GM20431 (cell line): ENCODE results near the gene DBP.
"Not testable (repeated sequence)": the region's sequence is repeated elsewhere in the genome, so short reads cannot be mapped to it uniquely, and the experiment has no call there.

Experiments used
- in situ Hi-C: fragments of 300-500 bp; cut with MseI, MboI; formaldehyde crosslinking; loops from one replicate; pipeline ENCODE4 v1.15.0; 2020; ENCODE audit warnings: low sequenced_read_pairs; ENCODE audit not compliant: unreplicated experiment

DBP gene

GRCh38 chr19:48644355-48644754 is 7.2 kb upstream of the DBP start:
- in situ Hi-C loops, result no loop called here

DNA sequence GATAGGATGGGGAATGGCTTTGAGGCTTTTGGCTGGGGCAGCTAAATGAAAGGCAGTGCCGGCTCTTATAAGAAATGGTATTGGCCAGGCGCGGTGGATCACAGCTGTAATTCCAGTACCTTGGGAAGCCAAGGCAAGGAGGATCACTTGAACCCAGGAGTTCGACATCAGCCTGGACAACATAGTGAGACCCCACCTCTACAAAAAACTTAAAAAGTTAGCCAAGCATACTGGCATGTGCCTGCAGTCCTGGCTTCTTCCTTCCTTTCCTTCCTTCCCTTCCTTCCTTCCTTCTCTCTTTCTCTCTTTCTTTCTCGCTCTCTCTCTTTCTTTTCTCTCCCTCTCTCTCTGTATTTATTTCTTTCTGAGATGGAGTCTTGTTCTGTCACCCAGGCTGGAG is 5.7 kb upstream of the DBP start:
- in situ Hi-C loops, result no loop called here

- in situ Hi-C loops, result no loop called here
These were observed 4.7 kb upstream of the DBP start for GRCh38 chr19:48641850-48642249.

DNA sequence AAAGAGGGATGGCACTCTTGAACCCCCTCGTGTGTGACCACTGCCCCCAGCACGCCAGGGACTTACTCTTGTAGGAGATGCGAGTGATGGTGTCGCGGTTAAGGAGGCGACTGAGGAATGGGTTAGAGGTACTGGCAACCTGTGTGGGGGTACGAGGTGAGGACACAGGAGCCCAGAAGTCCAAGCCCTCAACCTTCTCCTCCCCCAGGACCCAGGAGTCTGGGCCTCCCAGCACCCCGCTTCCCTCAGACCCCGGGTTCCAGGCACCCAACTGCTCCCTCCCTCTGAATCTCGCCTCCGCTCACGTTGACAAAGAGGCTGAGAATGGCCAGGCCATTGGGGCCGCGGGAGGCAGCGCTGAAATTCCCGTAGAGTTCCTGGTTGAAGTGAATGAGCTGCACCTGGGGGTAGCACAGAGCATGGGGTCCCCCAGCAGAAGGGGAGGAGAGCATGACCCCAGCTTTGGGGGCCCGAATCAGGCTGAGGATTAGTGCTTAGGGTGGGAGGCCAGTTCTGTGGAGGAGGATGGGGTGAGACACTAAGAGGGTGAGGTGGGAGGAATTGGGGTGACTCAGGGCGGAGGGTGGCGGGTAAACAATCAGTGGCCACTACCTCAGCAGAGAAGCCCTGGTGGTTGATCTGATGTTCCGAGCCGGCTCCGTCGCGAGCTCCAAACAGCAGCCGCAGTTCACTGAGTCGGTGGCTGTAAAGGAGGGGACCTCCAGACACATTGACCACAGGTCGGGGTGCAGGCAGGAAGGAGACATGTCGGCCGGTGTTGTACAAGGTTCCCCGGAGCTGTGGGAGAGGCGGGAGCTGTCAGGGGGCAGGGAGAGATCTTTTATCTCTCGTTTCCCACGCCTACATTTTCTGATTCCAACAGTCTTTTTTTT is 2.5 kb upstream of the DBP start:
- in situ Hi-C loops, result no loop called here

GRCh38 chr19:48638831-48639381 is 1.7 kb upstream of the DBP start:
- in situ Hi-C loops, result no loop called here

GRCh38 chr19:48637948-48638830 is 1.0 kb upstream of the DBP start:
- in situ Hi-C loops, result no loop called here

- in situ Hi-C loops, result no loop called here
These were observed 319 bp upstream of the DBP start for GRCh38 chr19:48637449-48637947.

DNA sequence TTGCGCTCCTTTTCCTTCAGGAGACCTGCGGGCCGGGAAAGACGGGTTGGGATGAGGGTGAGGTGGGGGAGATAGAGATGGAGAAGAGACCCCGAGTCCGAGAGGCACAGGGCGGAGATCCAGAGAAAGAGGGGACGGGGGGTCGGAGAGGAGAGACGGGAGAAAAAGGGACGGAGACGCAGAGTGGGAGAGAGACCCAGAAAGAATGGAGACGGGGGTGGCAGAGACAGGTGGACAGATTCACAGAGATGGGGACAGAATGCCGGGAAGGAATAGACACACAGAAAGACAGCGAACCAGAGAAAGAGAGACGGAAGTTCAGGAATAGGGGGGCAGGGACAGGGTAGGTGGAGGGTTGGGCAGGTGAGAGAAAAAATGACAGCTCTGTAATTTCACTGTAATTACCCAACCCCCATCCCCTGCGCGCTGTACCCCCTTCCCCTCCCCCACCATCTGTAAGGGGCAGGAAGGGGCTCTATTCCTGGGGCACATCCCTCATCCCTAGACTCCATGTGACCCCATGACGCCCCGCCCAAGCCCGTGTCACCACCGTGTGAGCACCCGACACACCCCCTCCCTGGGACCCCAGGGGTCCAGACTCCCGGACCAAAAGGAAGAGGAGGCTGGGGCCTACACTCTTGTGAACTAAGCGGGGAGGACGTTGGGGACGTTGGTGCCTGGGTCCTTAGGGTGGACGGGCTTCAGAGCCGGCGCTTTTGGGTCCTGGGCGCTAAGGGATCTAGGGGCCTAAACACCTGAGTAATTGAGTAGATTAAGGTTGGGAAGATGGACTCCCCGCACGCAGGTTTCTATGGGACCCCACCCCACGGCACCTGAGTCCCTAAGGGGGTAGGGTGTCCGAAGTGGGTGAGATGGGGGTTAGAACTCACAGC is 967 bp downstream of the DBP start:
- in situ Hi-C loops, result no loop called here

DNA sequence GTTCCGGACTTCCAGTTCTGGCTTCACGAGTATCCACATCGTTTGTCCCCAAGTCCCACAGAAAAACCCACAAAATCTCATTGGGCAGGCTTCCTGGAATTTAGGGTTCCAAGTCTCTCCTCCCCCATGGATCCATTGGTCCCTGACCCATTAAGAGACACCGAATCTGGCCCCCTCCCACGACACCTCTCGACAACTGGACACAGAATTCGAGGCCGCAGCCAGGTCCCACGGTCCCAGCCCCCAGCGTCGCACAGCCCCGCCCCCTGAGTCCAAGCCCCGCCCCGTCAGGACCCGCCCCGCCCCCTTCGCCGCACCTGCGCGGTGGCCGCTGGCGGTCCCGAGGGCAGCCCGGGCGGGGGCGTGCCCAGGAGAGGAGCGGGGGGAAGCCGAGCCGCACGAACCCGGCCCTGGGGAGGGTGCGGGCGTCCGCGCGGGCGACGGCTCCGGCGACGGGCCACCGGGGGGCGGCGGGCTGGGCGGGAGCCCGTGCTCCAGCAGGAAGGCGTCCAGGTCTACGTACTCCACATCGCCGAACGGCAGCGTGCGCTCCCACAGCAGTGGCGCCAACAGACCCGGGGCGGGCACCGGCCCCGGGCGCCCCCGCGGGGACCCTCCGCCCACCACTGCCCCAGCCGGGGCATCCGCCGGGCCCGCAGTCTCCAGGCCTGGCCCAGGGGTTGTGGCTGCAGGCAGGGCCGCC is 1.8 kb downstream of the DBP start:
- in situ Hi-C loops, result no loop called here

- in situ Hi-C loops, result no loop called here
These were observed 2.5 kb downstream of the DBP start for GRCh38 chr19:48634424-48635262.

DNA sequence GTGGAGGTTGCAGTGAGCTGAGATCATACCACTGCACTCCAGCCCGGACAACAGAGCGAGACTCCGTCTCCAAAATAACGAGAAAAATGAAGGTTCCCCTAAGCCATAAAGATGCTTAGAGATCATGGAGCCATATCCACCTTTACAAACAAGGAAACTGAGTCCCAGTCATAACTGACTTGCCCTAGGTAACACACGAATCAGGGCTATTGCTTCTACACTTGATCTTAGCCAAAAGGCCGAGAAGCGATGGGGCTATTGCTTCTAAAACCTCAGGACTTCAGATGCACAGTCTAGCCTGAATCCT is 3.2 kb downstream of the DBP start:
- in situ Hi-C loops, result no loop called here

GRCh38 chr19:48633148-48634035 is 3.8 kb downstream of the DBP start:
- in situ Hi-C loops, result no loop called here

GRCh38 chr19:48632692-48633147 is 4.5 kb downstream of the DBP start:
- in situ Hi-C loops, result no loop called here

DNA sequence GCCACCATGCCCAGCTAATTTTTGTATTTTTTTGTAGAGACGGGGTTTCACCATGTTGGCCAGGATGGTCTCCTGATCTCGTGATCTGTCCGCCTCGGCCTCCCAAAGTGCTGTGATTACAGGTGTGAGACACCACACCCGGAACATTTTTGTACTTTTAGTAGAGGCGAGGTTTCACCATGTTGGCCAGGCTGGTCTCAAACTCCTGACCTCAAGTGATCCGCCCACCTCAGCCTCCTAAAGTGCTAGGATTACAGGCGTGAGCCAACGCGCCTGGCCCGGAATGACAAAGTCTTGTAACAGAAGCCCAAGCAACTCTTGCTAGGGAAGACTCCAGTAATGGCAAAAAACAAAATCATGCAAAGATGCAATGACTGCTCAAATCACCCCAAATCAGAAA is 4.9 kb downstream of the DBP start:
- in situ Hi-C loops, result not testable (repeated sequence)

GRCh38 chr19:48631225-48631624 is 6.0 kb downstream of the DBP start:
- in situ Hi-C loops, result no loop called here

DNA sequence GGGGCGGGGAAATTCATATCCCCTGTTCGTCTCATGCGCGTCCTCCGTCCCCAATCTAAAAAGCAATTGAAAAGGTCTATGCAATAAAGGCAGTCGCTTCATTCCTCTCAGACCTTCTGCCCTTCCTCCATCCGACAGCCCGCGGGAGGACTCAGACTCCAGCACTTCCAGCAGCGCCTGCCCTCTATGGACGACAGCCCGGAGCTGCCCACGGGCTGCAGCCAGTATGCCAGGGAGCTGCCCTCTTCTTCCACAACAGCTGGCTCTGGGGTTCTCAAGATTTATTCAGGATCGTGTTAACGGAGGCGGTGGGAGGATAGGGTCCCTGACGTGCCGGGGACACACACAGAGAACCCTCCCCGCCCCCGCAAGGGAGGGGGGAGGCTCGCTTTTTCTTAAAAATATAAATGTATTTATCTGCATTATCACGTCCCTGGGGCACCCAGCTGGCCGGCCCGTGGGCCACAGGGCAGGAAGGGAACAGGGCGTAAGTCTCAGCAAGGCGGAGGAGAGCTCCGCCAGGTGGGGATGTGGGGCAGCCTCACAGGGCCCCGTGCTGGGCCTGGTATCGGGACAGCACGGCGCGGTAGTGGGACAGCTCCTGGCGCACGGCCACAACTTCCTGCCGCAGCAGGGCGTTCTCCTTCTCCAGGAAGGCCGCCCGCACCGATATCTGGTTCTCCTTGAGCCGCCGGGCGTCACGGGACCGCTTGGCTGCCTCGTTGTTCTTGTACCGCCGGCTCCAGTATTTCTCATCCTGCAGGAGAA is 6.7 kb downstream of the DBP start:
- in situ Hi-C loops, result no loop called here
